Body of pancreas (tissue), 4 donors: ENCODE measurements around the gene EPB41L3.

Source experiments
- POLR2A ChIP-seq, 3 donors: fragments of 450-650 bp; IDR thresholded peaks; one replicate each; pipeline ENCODE4 v1.6.1; 2016; ENCODE audit warnings: antibody characterized with exemption in 3 of 3, mild to moderate bottlenecking in 2 of 3
- TF ChIP-seq, protein P1 (sequence below), 7 experiments: fragments of 450-650 bp in 4 of 7; fragments of 200-600 bp in 3 of 7; sonication (generic) in 3 of 7; IDR thresholded peaks; one replicate each; pipeline ENCODE4 v1.5.1; 2016 to 2019; ENCODE audit warnings: antibody characterized with exemption in 7 of 7

DNA sequence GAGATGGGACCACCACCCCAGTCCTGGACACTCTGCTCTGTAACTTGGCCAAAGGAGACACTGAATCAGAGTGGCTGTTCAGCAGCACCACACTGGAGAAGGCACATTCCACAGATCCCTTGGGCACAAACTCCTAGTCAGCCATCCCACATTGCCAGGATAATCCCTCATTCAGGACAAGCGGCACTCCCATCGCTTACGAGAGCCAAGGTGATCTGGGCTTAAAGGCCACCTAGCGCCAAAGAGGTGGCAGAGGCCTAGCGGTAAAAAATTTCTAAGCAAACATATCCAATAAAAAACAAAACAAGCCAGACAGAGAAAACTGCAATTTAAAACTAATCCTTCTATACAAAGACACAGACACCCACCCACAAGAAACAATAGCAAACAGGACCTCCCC, 62.2 kb downstream of the EPB41L3 start:
- no peak for TF ChIP-seq POLR2A (IDR thresholded peaks at IDR 0.05)
- TF ChIP-seq, protein P1, sequence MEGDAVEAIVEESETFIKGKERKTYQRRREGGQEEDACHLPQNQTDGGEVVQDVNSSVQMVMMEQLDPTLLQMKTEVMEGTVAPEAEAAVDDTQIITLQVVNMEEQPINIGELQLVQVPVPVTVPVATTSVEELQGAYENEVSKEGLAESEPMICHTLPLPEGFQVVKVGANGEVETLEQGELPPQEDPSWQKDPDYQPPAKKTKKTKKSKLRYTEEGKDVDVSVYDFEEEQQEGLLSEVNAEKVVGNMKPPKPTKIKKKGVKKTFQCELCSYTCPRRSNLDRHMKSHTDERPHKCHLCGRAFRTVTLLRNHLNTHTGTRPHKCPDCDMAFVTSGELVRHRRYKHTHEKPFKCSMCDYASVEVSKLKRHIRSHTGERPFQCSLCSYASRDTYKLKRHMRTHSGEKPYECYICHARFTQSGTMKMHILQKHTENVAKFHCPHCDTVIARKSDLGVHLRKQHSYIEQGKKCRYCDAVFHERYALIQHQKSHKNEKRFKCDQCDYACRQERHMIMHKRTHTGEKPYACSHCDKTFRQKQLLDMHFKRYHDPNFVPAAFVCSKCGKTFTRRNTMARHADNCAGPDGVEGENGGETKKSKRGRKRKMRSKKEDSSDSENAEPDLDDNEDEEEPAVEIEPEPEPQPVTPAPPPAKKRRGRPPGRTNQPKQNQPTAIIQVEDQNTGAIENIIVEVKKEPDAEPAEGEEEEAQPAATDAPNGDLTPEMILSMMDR (IDR thresholded peaks at IDR 0.05): no peak
